Chondrocyte (in vitro differentiated cells): ENCODE results near the gene SNUPN. TPM values are rescaled to one million over a fixed set of nuclear protein-coding genes. Genes with fewer than 3 reads are reported as not detected.
A peak's percentile ranks its signal among the peaks of the same experiment; 100 is the strongest.
"Not testable (repeated sequence)": the region's sequence is repeated elsewhere in the genome, so short reads cannot be mapped to it uniquely, and the experiment has no call there.

Experiments used
- DNase-seq: peaks from one replicate; pipeline ENCODE4 v3.0.0; 2021; ENCODE audit warnings: mixed read lengths, low spot score
- H3K27ac Mint-ChIP-seq: one replicate; pipeline ENCODE4 v1.8.0; 2021; ENCODE audit warnings: mild to moderate bottlenecking, moderate library complexity, mixed read lengths; ENCODE audit not compliant: unreplicated experiment
- H3K27me3 Mint-ChIP-seq: 2 replicates; pipeline ENCODE4 v1.8.0; 2021; ENCODE audit warnings: low read depth, mixed read lengths
- H3K36me3 Mint-ChIP-seq: 2 replicates; pipeline ENCODE4 v1.8.0; 2021; ENCODE audit warnings: low read depth, mixed read lengths
- H3K4me1 Mint-ChIP-seq: 2 replicates; pipeline ENCODE4 v1.8.0; 2021; ENCODE audit warnings: low read depth, mild to moderate bottlenecking, mixed read lengths
- H3K4me3 Mint-ChIP-seq: one replicate; pipeline ENCODE4 v1.8.0; 2021; ENCODE audit warnings: mild to moderate bottlenecking, moderate library complexity, mixed read lengths; ENCODE audit not compliant: unreplicated experiment
- H3K9me3 Mint-ChIP-seq: 2 replicates; pipeline ENCODE4 v1.8.0; 2021; ENCODE audit warnings: low read depth, mixed read lengths
- total RNA-seq: library from RNA; stranded (reverse); gene quantifications from 3 replicates; pipeline ENCODE4 v1.2.1, GENCODE V29; 2021
- TF ChIP-seq, protein P1 (sequence below): fragments of 200-600 bp; sonication (generic); IDR thresholded peaks from 2 replicates; pipeline ENCODE4 v1.5.0; 2021; ENCODE audit warnings: antibody characterized with exemption, mild to moderate bottlenecking, moderate library complexity

The SNUPN gene
- total RNA-seq, 1 donor from 2014 or later = 21.7 TPM

DNA sequence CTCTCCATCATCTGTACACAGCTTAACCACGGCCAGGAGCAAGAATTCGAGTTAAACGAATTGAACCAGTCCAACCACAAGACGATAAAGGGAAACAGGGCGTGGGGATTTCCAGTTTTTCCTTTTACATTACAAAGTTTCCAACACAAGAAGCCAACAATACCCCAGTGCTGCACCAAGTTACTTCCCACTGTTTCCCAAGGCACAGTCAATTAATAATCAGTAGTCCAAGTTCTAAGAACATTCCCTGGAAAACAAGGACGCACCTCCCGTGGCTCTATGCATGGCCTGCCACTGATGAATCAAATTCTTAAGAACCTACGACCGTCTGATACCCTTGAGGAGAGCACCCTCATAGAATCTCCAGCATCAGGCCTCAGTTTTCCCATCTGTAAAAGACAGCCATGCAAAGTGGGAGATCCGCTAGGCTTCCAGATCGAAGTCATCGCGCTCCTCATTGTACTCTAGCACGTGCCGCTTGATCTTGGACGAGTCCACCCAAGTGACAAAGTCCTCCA is 13.7 kb upstream of the SNUPN start:
- peaks cover 31% of the 10 kb centered on the region for H3K4me1 Mint-ChIP-seq
- TF ChIP-seq, protein P1, sequence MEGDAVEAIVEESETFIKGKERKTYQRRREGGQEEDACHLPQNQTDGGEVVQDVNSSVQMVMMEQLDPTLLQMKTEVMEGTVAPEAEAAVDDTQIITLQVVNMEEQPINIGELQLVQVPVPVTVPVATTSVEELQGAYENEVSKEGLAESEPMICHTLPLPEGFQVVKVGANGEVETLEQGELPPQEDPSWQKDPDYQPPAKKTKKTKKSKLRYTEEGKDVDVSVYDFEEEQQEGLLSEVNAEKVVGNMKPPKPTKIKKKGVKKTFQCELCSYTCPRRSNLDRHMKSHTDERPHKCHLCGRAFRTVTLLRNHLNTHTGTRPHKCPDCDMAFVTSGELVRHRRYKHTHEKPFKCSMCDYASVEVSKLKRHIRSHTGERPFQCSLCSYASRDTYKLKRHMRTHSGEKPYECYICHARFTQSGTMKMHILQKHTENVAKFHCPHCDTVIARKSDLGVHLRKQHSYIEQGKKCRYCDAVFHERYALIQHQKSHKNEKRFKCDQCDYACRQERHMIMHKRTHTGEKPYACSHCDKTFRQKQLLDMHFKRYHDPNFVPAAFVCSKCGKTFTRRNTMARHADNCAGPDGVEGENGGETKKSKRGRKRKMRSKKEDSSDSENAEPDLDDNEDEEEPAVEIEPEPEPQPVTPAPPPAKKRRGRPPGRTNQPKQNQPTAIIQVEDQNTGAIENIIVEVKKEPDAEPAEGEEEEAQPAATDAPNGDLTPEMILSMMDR = no peak
- H3K36me3 Mint-ChIP-seq = no peaks in the 10 kb centered on the region
- H3K27ac Mint-ChIP-seq = peak overlapping the region; percentile 90
- H3K9me3 Mint-ChIP-seq = no peaks in the 10 kb centered on the region
- DNase-seq = no peak
- peak overlapping the region; percentile 87 for H3K4me3 Mint-ChIP-seq
- no peaks in the 10 kb centered on the region for H3K27me3 Mint-ChIP-seq

DNA sequence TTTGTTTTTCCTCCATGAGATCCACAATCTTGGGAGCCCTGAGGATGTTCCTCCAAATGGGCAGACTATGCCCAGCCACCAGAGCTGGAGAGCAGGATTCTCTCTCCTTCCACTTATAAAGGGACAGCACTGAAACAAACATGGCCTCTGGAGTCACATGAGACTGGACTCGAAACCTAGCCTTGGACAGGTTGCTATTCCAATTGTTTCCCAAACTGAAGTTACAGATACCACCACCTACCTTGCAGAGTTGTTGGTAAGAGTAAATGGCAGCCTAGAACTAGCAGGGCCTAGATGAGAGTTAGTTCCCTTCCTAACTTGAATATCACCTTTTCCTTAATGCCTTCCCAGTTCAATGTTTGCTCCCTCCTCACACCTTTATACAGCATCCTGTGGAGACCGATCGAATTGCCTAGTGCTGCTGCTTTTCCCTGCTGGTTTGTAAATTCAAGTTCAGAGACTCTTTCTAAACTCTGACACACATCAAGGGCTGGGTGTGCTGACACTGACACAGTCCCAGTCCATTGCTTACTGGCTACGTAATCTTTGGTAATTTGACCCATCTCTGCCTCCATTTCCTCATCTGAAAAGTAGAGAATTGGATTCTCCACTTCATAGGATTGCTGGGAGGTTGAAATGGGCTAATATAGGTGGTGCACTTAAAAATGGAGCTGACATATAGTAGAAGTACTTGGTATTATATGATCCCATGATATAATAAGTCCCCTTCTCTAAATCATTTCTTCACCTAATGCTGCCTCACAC is 11.9 kb upstream of the SNUPN start:
- DNase-seq = no peak
- TF ChIP-seq, protein P1 = no peak
- no peaks in the 10 kb centered on the region for H3K36me3 Mint-ChIP-seq
- no peaks in the 10 kb centered on the region for H3K9me3 Mint-ChIP-seq
- no peaks in the 10 kb centered on the region for H3K27me3 Mint-ChIP-seq
- no peak overlapping the region for H3K4me3 Mint-ChIP-seq
- H3K4me1 Mint-ChIP-seq = peaks cover 30% of the 10 kb centered on the region
- peak overlapping the region; percentile 66 for H3K27ac Mint-ChIP-seq

DNA sequence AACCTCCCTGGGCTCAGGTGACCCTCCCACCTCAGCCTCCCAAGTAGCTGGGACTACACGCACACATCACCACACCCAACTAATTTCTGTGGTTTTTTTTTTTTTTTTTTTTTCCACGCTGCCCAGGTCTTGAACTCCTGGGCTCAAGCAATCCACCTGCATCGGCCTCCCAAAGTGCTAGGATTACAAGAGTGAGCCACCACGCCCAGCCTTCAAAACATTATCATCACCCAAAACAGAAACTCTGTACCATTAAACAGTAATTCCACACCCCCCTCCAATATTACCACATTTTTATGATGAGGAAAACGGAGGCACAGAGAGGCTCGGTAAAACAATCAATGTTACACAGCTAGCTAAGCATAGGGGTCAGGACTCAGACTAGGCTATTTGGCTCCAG is 10.5 kb upstream of the SNUPN start:
- Mint-ChIP-seq H3K27ac (peak overlapping the region; percentile 5), H3K4me3 (no peak overlapping the region), H3K9me3 (no peaks in the 10 kb centered on the region), H3K36me3 (no peaks in the 10 kb centered on the region), H3K4me1 (peaks cover 26% of the 10 kb centered on the region), H3K27me3 (no peaks in the 10 kb centered on the region)
- TF ChIP-seq, protein P1 = no peak
- no peak for DNase-seq

DNA sequence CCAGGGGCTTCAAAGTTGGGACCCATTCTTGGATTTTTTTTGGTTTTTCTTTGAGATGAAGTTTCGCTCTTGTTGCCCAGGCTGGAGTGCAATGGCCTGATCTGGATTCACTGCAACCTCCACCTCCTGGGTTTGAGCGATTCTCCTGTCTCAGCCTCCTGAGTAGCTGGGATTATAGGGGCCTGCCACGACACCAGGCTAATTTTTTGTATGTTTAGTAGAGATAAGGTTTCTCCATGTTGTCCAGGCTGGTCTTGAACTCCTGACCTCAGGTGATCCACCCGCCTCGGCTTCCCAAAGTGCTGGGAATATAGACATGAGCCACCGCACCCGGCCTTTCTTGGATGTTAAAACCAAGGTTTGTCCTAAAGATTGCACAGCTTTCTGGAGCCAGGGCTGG is 8.4 kb upstream of the SNUPN start:
- DNase-seq, H3K27ac Mint-ChIP-seq, H3K9me3 Mint-ChIP-seq, H3K36me3 Mint-ChIP-seq, H3K4me3 Mint-ChIP-seq, H3K27me3 Mint-ChIP-seq: not testable (repeated sequence)
- peaks cover 16% of the 10 kb centered on the region for H3K4me1 Mint-ChIP-seq

DNA sequence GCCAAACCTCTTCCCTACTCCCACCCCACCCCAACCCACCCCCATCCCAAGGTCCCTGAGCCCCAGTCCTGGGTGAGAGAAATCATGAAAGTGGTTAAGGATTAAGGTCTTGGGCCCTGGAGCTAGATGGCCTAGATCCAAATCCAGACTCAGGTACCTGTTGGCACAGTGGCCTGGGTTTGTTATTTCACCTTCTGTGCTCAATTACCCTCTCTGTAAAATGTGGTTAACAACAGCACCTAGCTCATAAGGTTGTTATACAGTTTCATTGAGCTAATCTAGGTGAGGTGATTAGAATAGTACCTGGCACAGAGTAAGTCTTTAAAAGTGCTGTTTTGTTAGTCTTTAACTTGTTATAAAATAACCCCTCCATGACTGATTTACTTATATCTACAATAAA is 6.4 kb upstream of the SNUPN start:
- no peak for DNase-seq
- no peak overlapping the region for H3K4me3 Mint-ChIP-seq
- H3K27ac Mint-ChIP-seq = no peak overlapping the region
- H3K4me1 Mint-ChIP-seq = peaks cover under 1% of the 10 kb centered on the region
- H3K9me3 Mint-ChIP-seq = no peaks in the 10 kb centered on the region
- no peaks in the 10 kb centered on the region for H3K36me3 Mint-ChIP-seq
- TF ChIP-seq, protein P1 = no peak
- no peaks in the 10 kb centered on the region for H3K27me3 Mint-ChIP-seq

DNA sequence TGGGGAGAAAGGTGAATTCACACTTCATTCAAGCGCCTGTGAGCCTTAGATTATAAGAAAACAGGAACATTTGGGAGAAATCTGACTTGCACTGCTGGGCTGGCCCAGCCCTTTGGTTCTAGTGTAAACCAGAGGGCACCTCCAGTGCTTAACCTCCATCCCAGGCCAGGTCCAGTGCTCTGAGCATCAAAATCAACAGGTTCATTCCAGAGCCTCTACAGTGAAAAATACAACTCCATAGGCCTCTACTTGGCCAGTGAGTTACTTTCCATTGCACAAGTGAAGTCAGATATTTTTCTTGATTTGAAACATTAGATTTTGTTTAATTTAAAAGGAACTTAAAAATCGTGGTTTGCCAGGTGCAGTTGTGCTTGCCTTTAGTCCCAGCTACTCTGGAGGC is 3.0 kb downstream of the SNUPN start:
- Mint-ChIP-seq H3K27me3 (no peaks in the 10 kb centered on the region), H3K36me3 (peaks cover 1% of the 10 kb centered on the region), H3K9me3 (no peaks in the 10 kb centered on the region), H3K4me3 (no peak overlapping the region), H3K27ac (peak overlapping the region; percentile 86), H3K4me1 (peaks cover 40% of the 10 kb centered on the region)
- DNase-seq = no peak
- TF ChIP-seq, protein P1 = no peak
